CD4-positive, alpha-beta T cell treated with Interleukin-6 at 100 ng/mL for 8 hours (primary cell): ENCODE data around the gene EPS8L3.
"Not testable (repeated sequence)": the region's sequence is repeated elsewhere in the genome, so short reads cannot be mapped to it uniquely, and the experiment has no call there.

ENCODE experiments used
- DNase-seq: peaks from one replicate; pipeline ENCODE4 v3.0.0-alpha.2; 2020; ENCODE audit warnings: mixed read lengths, low spot score

The EPS8L3 gene

GRCh38 chr1:109708949-109709348, 54.8 kb downstream of the EPS8L3 start:
- not testable (repeated sequence) for DNase-seq

GRCh38 chr1:109705411-109705810, 58.3 kb downstream of the EPS8L3 start:
- no peak for DNase-seq

DNA sequence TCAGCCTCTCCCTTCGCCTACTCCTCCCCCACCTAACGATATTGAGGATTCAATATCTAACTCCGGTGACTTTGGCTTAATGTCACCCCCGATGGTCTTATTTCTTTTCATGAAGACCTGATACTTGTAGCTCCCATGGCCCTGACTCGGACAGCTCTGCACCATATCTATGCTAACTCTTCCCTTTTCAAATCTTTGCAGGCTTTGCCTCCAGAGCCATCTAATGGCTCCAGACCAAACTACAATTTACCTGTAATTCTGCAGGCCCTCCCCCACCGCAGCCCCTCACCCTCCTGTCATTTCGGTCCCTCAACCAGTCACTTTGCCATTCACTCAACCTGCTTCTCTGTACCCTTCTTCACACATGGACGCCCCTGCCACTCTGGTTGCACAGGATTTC, 59.5 kb downstream of the EPS8L3 start:
- no peak for DNase-seq

DNA sequence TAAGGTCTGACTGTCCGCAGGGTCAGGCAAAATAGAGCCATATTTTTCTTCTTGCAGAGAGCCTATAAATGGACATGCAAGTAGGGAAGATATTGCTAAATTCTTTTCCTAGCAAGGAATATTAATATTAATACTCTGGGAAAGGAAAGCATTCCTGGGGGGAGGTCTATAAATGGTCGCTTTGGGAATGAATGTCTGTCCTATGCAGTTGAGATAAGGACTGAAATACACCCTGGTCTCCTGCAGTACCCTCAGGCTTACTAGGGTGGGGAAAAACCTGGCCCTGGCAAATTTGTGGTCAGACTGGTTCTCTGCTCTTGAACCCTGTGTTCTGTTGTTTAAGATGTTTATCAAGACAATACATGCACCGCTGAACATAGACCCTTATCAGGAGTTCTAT, 60.8 kb downstream of the EPS8L3 start:
- not testable (repeated sequence) for DNase-seq
